Measurements from ENCODE around the gene FBN2. TPM values are rescaled to one million over a fixed set of nuclear protein-coding genes. Genes with fewer than 3 reads are reported as not detected.

FBN2 gene
- total RNA-seq: not detected

- DNase-seq: no peak
Observed at GRCh38 chr5:128538000-128538249, at the start of gene FBN2. TSS of gene FBN2 (minus strand) at chr5:128538245. CDS start at chr5:128537603, 642 bp downstream.

GRCh38 chr5:128587275-128587674 is 49.2 kb upstream of the FBN2 start:
- DNase-seq: no peak

GRCh38 chr5:128586848-128587247 is 48.8 kb upstream of the FBN2 start:
- DNase-seq: no peak

- no peak for DNase-seq
Observed at GRCh38 chr5:128579639-128580038, 41.6 kb upstream of the FBN2 start.

- no peak for DNase-seq
Observed at GRCh38 chr5:128579093-128579492, 41.0 kb upstream of the FBN2 start.

GRCh38 chr5:128574041-128574440 is 36.0 kb upstream of the FBN2 start:
- no peak for DNase-seq

GRCh38 chr5:128572930-128573319 is 34.9 kb upstream of the FBN2 start:
- DNase-seq: no peak

GRCh38 chr5:128572051-128572929 is 34.2 kb upstream of the FBN2 start:
- no peak for DNase-seq

GRCh38 chr5:128566178-128566577 is 28.1 kb upstream of the FBN2 start:
- DNase-seq: no peak

- no peak for DNase-seq
Observed at GRCh38 chr5:128559300-128560297, 21.6 kb upstream of the FBN2 start.

GRCh38 chr5:128553747-128554146 is 15.7 kb upstream of the FBN2 start:
- DNase-seq: no peak

- no peak for DNase-seq
Observed at GRCh38 chr5:128551476-128551875, 13.4 kb upstream of the FBN2 start.

- DNase-seq: no peak
Observed at GRCh38 chr5:128549496-128549895, 11.5 kb upstream of the FBN2 start.

- DNase-seq: no peak
Observed at GRCh38 chr5:128546658-128547281, 8.7 kb upstream of the FBN2 start.

GRCh38 chr5:128541385-128541784 is 3.3 kb upstream of the FBN2 start:
- no peak for DNase-seq

- no peak for DNase-seq
Observed at GRCh38 chr5:128539038-128539429, 989 bp upstream of the FBN2 start.

- DNase-seq: no peak
Observed at GRCh38 chr5:128538250-128539037, 399 bp upstream of the FBN2 start.

- no peak for DNase-seq
Observed at GRCh38 chr5:128537221-128537999, 635 bp downstream of the FBN2 start.

- DNase-seq: no peak
Observed at GRCh38 chr5:128536254-128537220, 1.5 kb downstream of the FBN2 start.

- DNase-seq: no peak
Observed at GRCh38 chr5:128535251-128535650, 2.8 kb downstream of the FBN2 start.
